Liver (tissue), 3 donors: Measurements from ENCODE around the gene TST.

ENCODE experiments used
- CTCF ChIP-seq: fragments of 150-350 bp; IDR thresholded peaks from 2 replicates; pipeline ENCODE4 v1.5.1; 2017; ENCODE audit warnings: improper control_type of control experiment, low read depth, low read length; ENCODE audit not compliant: missing input control
- EGR1 ChIP-seq, 2 donors: IDR thresholded peaks; 2 replicates each; pipeline ENCODE4 v1.6.1; 2016 to 2018; ENCODE audit warnings: antibody characterized with exemption in 2 of 2, low read depth in 2 of 2
- FOXA1 ChIP-seq: IDR thresholded peaks from 2 replicates; pipeline ENCODE4 v1.6.1; 2016; ENCODE audit warnings: antibody characterized with exemption
- GABPA ChIP-seq, 2 donors: IDR thresholded peaks in 1 of 2; conservative IDR thresholded peaks in 1 of 2; 2 replicates each; pipeline ENCODE4 v1.6.1; 2016; ENCODE audit warnings: antibody characterized with exemption in 2 of 2, mild to moderate bottlenecking in 1 of 2, moderate library complexity in 1 of 2
- JUND ChIP-seq, 2 donors: IDR thresholded peaks; 2 replicates each; pipeline ENCODE4 v1.6.1; 2016; ENCODE audit warnings: antibody characterized with exemption in 2 of 2
- MAX ChIP-seq: IDR thresholded peaks from 2 replicates; pipeline ENCODE4 v1.6.1; 2016; ENCODE audit warnings: antibody characterized with exemption
- RAD21 ChIP-seq, 2 donors: IDR thresholded peaks; 2 replicates each; pipeline ENCODE4 v1.6.1; 2016; ENCODE audit warnings: antibody characterized with exemption in 2 of 2, mild to moderate bottlenecking in 2 of 2
- REST ChIP-seq: IDR thresholded peaks from 2 replicates; pipeline ENCODE4 v1.6.1; 2016; ENCODE audit warnings: antibody characterized with exemption, mild to moderate bottlenecking
- TAF1 ChIP-seq: conservative IDR thresholded peaks from 2 replicates; pipeline ENCODE4 v1.6.1; 2016; ENCODE audit warnings: antibody characterized with exemption, mild to moderate bottlenecking
- YY1 ChIP-seq: IDR thresholded peaks from 2 replicates; pipeline ENCODE4 v1.6.1; 2016; ENCODE audit warnings: antibody characterized with exemption, mild to moderate bottlenecking
- donor health status: healthy.
- donor health status: healthy.

GRCh38 chr22:37030560-37031281 is 11.5 kb upstream of the TST start:
- no peak for TF ChIP-seq CTCF
- no peak for TF ChIP-seq MAX
- no peak for TF ChIP-seq YY1
- no peak for TF ChIP-seq JUND (IDR thresholded peaks at IDR 0.05)
- no peak for TF ChIP-seq FOXA1
- TF ChIP-seq GABPA (IDR thresholded peaks at IDR 0.05 in 1 of 2, conservative IDR thresholded peaks at IDR 0.05 in 1 of 2), result no peak
- TF ChIP-seq TAF1, result no peak
- no peak for TF ChIP-seq RAD21 (IDR thresholded peaks at IDR 0.05)
- no peak for TF ChIP-seq EGR1 (IDR thresholded peaks at IDR 0.05; ENCODE audit: low read depth in 2 of 2)
- TF ChIP-seq REST, result no peak
